ENCODE measurements around the gene FMNL2. TPM values are rescaled to one million over a fixed set of nuclear protein-coding genes. Genes with fewer than 3 reads are reported as not detected.

FMNL2 gene
- total and polyA plus RNA-seq, 4 donors = 81.1 to 173 (median 146) TPM

- Histone ChIP-seq H3K4me1 (ENCODE audit: control insufficient read depth, insufficient read depth, low read length) (peaks cover 41% of the 10 kb centered on the region), H3K27ac (ENCODE audit: low read depth, low read length) (peak overlapping the region; percentile 54), H3K36me3 (ENCODE audit: control insufficient read depth, insufficient read depth, low read length) (no peaks in the 10 kb centered on the region), H3K9me3 (ENCODE audit: control insufficient read depth, insufficient read depth, low read length) (no peaks in the 10 kb centered on the region), H3K27me3 (ENCODE audit: control insufficient read depth, insufficient read depth, low read length) (no peaks in the 10 kb centered on the region), H3K4me3 (ENCODE audit: low read depth, low read length) (no peak overlapping the region)
- no peak for DNase-seq (ENCODE audit: low read depth in 4 of 6, low spot score in 6 of 6)
- WGBS (ENCODE audit: insufficient coverage) = 21% methylated on average over 1 of the region's 1 CpG
Measured at GRCh38 chr2:152454960-152455359, 120.0 kb downstream of the FMNL2 start.

DNA sequence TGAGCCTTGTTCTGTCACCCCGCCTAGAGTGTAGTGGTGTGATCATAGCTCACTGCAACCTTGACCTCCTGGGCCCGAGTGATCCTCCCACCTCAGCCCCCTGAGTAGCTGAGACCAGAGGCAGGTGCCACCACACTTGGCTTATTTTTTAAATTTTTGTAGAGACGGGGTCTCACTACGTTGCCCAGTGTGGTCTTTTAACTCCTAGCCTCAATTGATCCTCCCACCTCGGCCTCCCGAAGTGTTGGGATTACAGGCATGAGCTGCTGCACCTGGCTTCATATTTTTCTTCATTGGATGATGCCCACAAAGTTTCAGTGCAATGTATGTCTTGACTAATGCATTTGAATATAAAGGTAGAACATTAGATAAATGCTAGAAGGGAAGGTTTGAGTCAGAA is 120.8 kb downstream of the FMNL2 start:
- 98% methylated on average over 4 of the region's 6 CpGs for WGBS (ENCODE audit: insufficient coverage)
- no peak overlapping the region for H3K27ac ChIP-seq (ENCODE audit: low read depth, low read length)
- H3K9me3 ChIP-seq (ENCODE audit: control insufficient read depth, insufficient read depth, low read length) = no peaks in the 10 kb centered on the region
- H3K4me1 ChIP-seq (ENCODE audit: control insufficient read depth, insufficient read depth, low read length) = peaks cover 40% of the 10 kb centered on the region
- no peaks in the 10 kb centered on the region for H3K27me3 ChIP-seq (ENCODE audit: control insufficient read depth, insufficient read depth, low read length)
- H3K4me3 ChIP-seq (ENCODE audit: low read depth, low read length) = no peak overlapping the region
- no peaks in the 10 kb centered on the region for H3K36me3 ChIP-seq (ENCODE audit: control insufficient read depth, insufficient read depth, low read length)
- no peak for DNase-seq (ENCODE audit: low read depth in 4 of 6, low spot score in 6 of 6)

DNA sequence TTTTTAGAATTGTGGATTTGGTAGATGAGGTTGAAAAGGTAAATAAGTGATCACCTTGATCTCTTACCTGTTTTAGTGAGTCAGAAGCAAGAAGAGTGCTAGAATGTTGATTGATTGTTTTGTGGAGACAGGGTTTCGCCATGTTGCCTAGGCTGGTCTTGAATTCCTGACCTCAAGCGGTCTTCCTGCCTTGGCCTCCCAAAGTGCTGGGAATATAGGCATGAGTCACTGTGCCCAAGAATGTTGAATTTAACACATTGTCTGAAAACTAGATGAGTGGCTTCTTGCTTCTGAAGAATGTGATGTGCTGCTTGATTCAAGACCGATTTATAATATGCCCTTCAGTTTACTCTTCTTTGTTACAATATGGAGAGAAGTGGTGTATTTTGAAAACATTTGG is 121.3 kb downstream of the FMNL2 start:
- 100% methylated on average over 2 of the region's 3 CpGs for WGBS (ENCODE audit: insufficient coverage)
- Histone ChIP-seq H3K27ac (ENCODE audit: low read depth, low read length) (no peak overlapping the region), H3K4me1 (ENCODE audit: control insufficient read depth, insufficient read depth, low read length) (peaks cover 35% of the 10 kb centered on the region), H3K27me3 (ENCODE audit: control insufficient read depth, insufficient read depth, low read length) (no peaks in the 10 kb centered on the region), H3K9me3 (ENCODE audit: control insufficient read depth, insufficient read depth, low read length) (no peaks in the 10 kb centered on the region), H3K4me3 (ENCODE audit: low read depth, low read length) (no peak overlapping the region), H3K36me3 (ENCODE audit: control insufficient read depth, insufficient read depth, low read length) (no peaks in the 10 kb centered on the region)
- no peak for DNase-seq (ENCODE audit: low read depth in 4 of 6, low spot score in 6 of 6)

- H3K27me3 ChIP-seq (ENCODE audit: control insufficient read depth, insufficient read depth, low read length) = no peaks in the 10 kb centered on the region
- 70% methylated on average over 4 of the region's 5 CpGs for WGBS (ENCODE audit: insufficient coverage)
- DNase-seq (ENCODE audit: low read depth in 4 of 6, low spot score in 6 of 6) = no peak
- peaks cover 14% of the 10 kb centered on the region for H3K4me1 ChIP-seq (ENCODE audit: control insufficient read depth, insufficient read depth, low read length)
- H3K4me3 ChIP-seq (ENCODE audit: low read depth, low read length) = no peak overlapping the region
- no peaks in the 10 kb centered on the region for H3K9me3 ChIP-seq (ENCODE audit: control insufficient read depth, insufficient read depth, low read length)
- no peaks in the 10 kb centered on the region for H3K36me3 ChIP-seq (ENCODE audit: control insufficient read depth, insufficient read depth, low read length)
- no peak overlapping the region for H3K27ac ChIP-seq (ENCODE audit: low read depth, low read length)
Measured at GRCh38 chr2:152458441-152458940, 123.5 kb downstream of the FMNL2 start.

- Histone ChIP-seq H3K4me1 (ENCODE audit: control insufficient read depth, insufficient read depth, low read length) (peaks cover 15% of the 10 kb centered on the region), H3K36me3 (ENCODE audit: control insufficient read depth, insufficient read depth, low read length) (no peaks in the 10 kb centered on the region), H3K4me3 (ENCODE audit: low read depth, low read length) (no peak overlapping the region), H3K27ac (ENCODE audit: low read depth, low read length) (no peak overlapping the region), H3K9me3 (ENCODE audit: control insufficient read depth, insufficient read depth, low read length) (no peaks in the 10 kb centered on the region), H3K27me3 (ENCODE audit: control insufficient read depth, insufficient read depth, low read length) (no peaks in the 10 kb centered on the region)
- DNase-seq (ENCODE audit: low read depth in 4 of 6, low spot score in 6 of 6) = no peak
- WGBS (ENCODE audit: insufficient coverage) = no CpG with 5 or more reads among the region's 2 CpGs
Measured at GRCh38 chr2:152459091-152459490, 124.1 kb downstream of the FMNL2 start.

- H3K9me3 ChIP-seq (ENCODE audit: control insufficient read depth, insufficient read depth, low read length) = no peaks in the 10 kb centered on the region
- peaks cover 15% of the 10 kb centered on the region for H3K4me1 ChIP-seq (ENCODE audit: control insufficient read depth, insufficient read depth, low read length)
- no peak overlapping the region for H3K4me3 ChIP-seq (ENCODE audit: low read depth, low read length)
- no peak for DNase-seq (ENCODE audit: low read depth in 4 of 6, low spot score in 6 of 6)
- H3K27ac ChIP-seq (ENCODE audit: low read depth, low read length) = peak overlapping the region; percentile 11
- WGBS (ENCODE audit: insufficient coverage) = 90% methylated on average over 3 of the region's 6 CpGs
- no peaks in the 10 kb centered on the region for H3K27me3 ChIP-seq (ENCODE audit: control insufficient read depth, insufficient read depth, low read length)
- no peaks in the 10 kb centered on the region for H3K36me3 ChIP-seq (ENCODE audit: control insufficient read depth, insufficient read depth, low read length)
Measured at GRCh38 chr2:152460567-152460966, 125.6 kb downstream of the FMNL2 start.

DNA sequence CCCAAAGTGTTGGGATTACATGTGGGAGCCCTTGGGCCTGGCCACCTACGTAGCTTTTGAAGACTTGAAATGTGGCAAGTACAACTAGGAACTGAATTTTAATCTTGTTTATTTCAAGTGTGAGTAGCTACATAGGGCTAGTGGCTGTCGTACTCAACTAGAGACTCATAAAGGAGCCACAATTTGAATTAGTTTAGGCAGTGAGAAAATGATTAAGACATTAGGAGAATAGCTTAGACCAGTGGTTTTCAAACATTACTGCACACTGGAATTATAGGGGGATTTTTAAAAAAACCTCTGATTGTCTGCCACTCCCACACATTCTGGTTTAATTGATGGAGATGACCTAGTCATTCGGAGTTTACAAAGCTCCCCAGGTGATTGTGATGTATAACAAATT is 127.1 kb downstream of the FMNL2 start:
- Histone ChIP-seq H3K4me3 (ENCODE audit: low read depth, low read length) (no peak overlapping the region), H3K27ac (ENCODE audit: low read depth, low read length) (peak overlapping the region; percentile 74), H3K27me3 (ENCODE audit: control insufficient read depth, insufficient read depth, low read length) (no peaks in the 10 kb centered on the region), H3K9me3 (ENCODE audit: control insufficient read depth, insufficient read depth, low read length) (no peaks in the 10 kb centered on the region), H3K4me1 (ENCODE audit: control insufficient read depth, insufficient read depth, low read length) (peaks cover 25% of the 10 kb centered on the region), H3K36me3 (ENCODE audit: control insufficient read depth, insufficient read depth, low read length) (no peaks in the 10 kb centered on the region)
- WGBS (ENCODE audit: insufficient coverage) = 80% methylated on average over 2 of the region's 3 CpGs
- no peak for DNase-seq (ENCODE audit: low read depth in 4 of 6, low spot score in 6 of 6)

DNA sequence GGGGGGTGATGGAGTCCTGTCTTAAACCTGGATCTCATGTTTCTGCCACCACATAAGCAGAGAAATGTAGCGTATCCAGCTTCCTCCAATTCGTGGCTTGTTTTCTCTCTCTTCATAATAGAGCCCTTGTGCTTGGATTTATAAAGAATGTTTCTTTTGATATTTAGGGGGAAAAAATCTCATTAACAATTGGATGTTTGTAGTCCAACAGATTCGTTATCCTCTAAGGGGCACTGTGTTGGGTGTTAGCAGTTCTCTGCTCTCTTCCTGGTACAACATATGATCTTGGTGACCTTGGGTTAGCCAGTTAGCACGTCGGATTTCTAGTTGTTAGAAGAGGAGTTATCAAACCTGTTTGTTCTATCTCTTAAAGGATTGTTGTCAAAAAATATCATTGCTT is 127.8 kb downstream of the FMNL2 start:
- H3K27ac ChIP-seq (ENCODE audit: low read depth, low read length) = peak overlapping the region; percentile 74
- no peaks in the 10 kb centered on the region for H3K9me3 ChIP-seq (ENCODE audit: control insufficient read depth, insufficient read depth, low read length)
- no peaks in the 10 kb centered on the region for H3K27me3 ChIP-seq (ENCODE audit: control insufficient read depth, insufficient read depth, low read length)
- WGBS (ENCODE audit: insufficient coverage) = 83% methylated on average over 1 of the region's 5 CpGs
- no peak overlapping the region for H3K4me3 ChIP-seq (ENCODE audit: low read depth, low read length)
- peaks cover 27% of the 10 kb centered on the region for H3K4me1 ChIP-seq (ENCODE audit: control insufficient read depth, insufficient read depth, low read length)
- DNase-seq (ENCODE audit: low read depth in 4 of 6, low spot score in 6 of 6) = no peak
- no peaks in the 10 kb centered on the region for H3K36me3 ChIP-seq (ENCODE audit: control insufficient read depth, insufficient read depth, low read length)

DNA sequence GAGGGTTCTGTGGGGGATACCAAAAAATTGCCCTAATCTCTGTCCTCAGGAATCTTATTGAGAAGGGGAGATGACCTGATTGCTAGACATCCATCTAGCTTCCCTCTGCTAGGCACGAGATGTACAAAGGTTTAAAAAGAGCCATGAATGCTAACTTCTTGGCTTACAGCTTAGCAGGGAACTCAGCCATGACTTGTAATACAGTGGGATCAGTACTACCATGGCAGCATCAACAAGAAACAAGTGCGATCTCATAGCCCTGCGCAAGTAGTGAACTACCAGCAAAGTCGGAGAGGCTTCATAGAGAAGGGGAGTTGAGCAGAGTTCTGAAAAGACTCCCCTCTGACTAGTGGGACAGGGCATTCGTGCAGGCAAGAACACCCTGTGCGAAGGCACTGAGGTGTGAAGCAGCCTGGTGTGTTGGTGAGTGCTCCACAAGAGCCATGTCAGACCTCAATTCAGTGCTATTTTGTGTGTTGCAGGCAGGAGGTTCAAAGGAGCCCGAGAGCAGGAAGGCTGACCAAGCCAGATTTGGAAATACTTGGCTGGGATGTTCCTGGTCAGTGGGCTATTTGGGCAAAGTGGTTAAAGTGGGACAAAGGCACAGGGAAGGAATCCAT is 130.0 kb downstream of the FMNL2 start:
- no peak overlapping the region for H3K4me3 ChIP-seq (ENCODE audit: low read depth, low read length)
- DNase-seq (ENCODE audit: low read depth in 4 of 6, low spot score in 6 of 6) = peak in 1 of 6 donors; percentile 54
- 68% methylated on average over 7 of the region's 7 CpGs for WGBS (ENCODE audit: insufficient coverage)

GRCh38 chr2:152465541-152465940 is 130.6 kb downstream of the FMNL2 start:
- Histone ChIP-seq H3K9me3 (ENCODE audit: control insufficient read depth, insufficient read depth, low read length) (no peaks in the 10 kb centered on the region), H3K27me3 (ENCODE audit: control insufficient read depth, insufficient read depth, low read length) (no peaks in the 10 kb centered on the region), H3K4me1 (ENCODE audit: control insufficient read depth, insufficient read depth, low read length) (peaks cover 25% of the 10 kb centered on the region), H3K4me3 (ENCODE audit: low read depth, low read length) (no peak overlapping the region), H3K36me3 (ENCODE audit: control insufficient read depth, insufficient read depth, low read length) (no peaks in the 10 kb centered on the region), H3K27ac (ENCODE audit: low read depth, low read length) (peak overlapping the region; percentile 70)
- no peak for DNase-seq (ENCODE audit: low read depth in 4 of 6, low spot score in 6 of 6)
- 90% methylated on average over 2 of the region's 3 CpGs for WGBS (ENCODE audit: insufficient coverage)

More for the DNA sequence above, 130.0 kb downstream of the FMNL2 start:
- no peaks in the 10 kb centered on the region for H3K36me3 ChIP-seq (ENCODE audit: control insufficient read depth, insufficient read depth, low read length)
- no peaks in the 10 kb centered on the region for H3K9me3 ChIP-seq (ENCODE audit: control insufficient read depth, insufficient read depth, low read length)
- H3K4me1 ChIP-seq (ENCODE audit: control insufficient read depth, insufficient read depth, low read length) = peaks cover 27% of the 10 kb centered on the region
- no peaks in the 10 kb centered on the region for H3K27me3 ChIP-seq (ENCODE audit: control insufficient read depth, insufficient read depth, low read length)
- H3K27ac ChIP-seq (ENCODE audit: low read depth, low read length) = peak overlapping the region; percentile 70

Data from spinal cord (tissue), 10 donors.